ENCODE data around the gene ELANE.
"Not testable (repeated sequence)": the region's sequence is repeated elsewhere in the genome, so short reads cannot be mapped to it uniquely, and the experiment has no call there.

ELANE gene

GRCh38 chr19:866769-867300 is 14.7 kb downstream of the ELANE start:
- DNase-seq: no peak

GRCh38 chr19:867301-867793 is 15.2 kb downstream of the ELANE start:
- DNase-seq: no peak

GRCh38 chr19:867855-868457 is 15.9 kb downstream of the ELANE start:
- DNase-seq: no peak

GRCh38 chr19:868458-869244 is 16.5 kb downstream of the ELANE start:
- no peak for DNase-seq

GRCh38 chr19:869245-870177 is 17.4 kb downstream of the ELANE start:
- no peak for DNase-seq

- DNase-seq: no peak
Measured at GRCh38 chr19:870314-870713, 18.2 kb downstream of the ELANE start.

GRCh38 chr19:870963-871401 is 18.9 kb downstream of the ELANE start:
- no peak for DNase-seq

GRCh38 chr19:871446-872265 is 19.6 kb downstream of the ELANE start:
- DNase-seq: no peak

- DNase-seq: no peak
Measured at GRCh38 chr19:872266-872951, 20.3 kb downstream of the ELANE start.

GRCh38 chr19:873084-873483 is 21.0 kb downstream of the ELANE start:
- DNase-seq: no peak

GRCh38 chr19:873561-874041 is 21.5 kb downstream of the ELANE start:
- no peak for DNase-seq

GRCh38 chr19:875265-875879 is 23.3 kb downstream of the ELANE start:
- no peak for DNase-seq

GRCh38 chr19:876089-876488 is 24.0 kb downstream of the ELANE start:
- no peak for DNase-seq

GRCh38 chr19:876780-877314 is 24.7 kb downstream of the ELANE start:
- DNase-seq: no peak

GRCh38 chr19:877992-878660 is 26.0 kb downstream of the ELANE start:
- DNase-seq: not testable (repeated sequence)

- not testable (repeated sequence) for DNase-seq
Measured at GRCh38 chr19:878751-879561, 26.9 kb downstream of the ELANE start.

- DNase-seq: no peak
Measured at GRCh38 chr19:879711-880438, 27.8 kb downstream of the ELANE start.

GRCh38 chr19:881385-882071 is 29.4 kb downstream of the ELANE start:
- no peak for DNase-seq

Measured in NCI-H187 (cell line).